ENCODE data around the gene EDIL3.

EDIL3 gene, protein sequence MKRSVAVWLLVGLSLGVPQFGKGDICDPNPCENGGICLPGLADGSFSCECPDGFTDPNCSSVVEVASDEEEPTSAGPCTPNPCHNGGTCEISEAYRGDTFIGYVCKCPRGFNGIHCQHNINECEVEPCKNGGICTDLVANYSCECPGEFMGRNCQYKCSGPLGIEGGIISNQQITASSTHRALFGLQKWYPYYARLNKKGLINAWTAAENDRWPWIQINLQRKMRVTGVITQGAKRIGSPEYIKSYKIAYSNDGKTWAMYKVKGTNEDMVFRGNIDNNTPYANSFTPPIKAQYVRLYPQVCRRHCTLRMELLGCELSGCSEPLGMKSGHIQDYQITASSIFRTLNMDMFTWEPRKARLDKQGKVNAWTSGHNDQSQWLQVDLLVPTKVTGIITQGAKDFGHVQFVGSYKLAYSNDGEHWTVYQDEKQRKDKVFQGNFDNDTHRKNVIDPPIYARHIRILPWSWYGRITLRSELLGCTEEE

GRCh38 chr5:84384604-84385575 is at the start of gene EDIL3:
Gene EDIL3 (minus strand): TSS chr5:84384880. CDS start chr5:84384374, 506 bp downstream.
- DNase-seq: peak; percentile 20 to 25

GRCh38 chr5:84433461-84433860 is 48.8 kb upstream of the EDIL3 start:
- no peak for DNase-seq

DNA sequence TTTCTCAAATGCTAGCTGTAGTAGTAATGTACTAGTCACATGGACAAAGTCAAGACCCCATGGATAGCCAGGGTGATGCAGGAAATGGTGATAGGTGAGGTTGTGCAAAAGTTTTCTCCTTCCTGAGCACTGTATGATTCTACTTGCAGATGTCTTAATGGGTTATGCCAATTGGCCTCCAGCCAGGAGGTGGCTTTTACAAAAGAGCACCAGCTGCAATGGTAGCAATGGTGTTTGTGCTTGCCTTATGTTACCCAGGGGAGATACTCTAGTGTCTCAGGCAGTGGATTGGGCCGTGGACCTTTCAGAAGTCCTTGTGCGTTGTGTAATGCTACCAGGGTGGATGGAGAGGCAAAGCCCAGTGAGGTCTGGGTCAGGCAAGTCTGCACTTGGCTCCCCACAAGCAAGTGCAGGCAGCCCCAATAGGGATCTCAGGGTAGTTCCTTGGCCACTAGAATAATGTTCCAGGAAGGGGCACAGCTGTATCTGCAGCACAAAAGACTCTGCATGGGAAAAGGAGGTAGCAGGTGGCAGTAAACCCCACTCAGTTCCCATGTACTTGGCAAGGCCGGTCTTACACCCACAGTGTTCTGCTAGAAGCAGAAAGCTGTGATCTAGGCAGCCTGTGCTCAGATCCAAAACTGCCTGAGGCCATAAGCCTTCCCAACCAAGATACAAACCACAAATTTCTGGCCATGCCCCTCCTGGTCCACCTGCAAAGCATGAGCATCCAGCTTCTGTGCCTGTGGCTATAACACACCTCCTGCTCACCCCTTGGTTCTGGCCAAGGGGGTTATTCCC is 46.4 kb upstream of the EDIL3 start:
- no peak for DNase-seq

- DNase-seq: no peak
Measured at GRCh38 chr5:84430079-84430478, 45.4 kb upstream of the EDIL3 start.

DNA sequence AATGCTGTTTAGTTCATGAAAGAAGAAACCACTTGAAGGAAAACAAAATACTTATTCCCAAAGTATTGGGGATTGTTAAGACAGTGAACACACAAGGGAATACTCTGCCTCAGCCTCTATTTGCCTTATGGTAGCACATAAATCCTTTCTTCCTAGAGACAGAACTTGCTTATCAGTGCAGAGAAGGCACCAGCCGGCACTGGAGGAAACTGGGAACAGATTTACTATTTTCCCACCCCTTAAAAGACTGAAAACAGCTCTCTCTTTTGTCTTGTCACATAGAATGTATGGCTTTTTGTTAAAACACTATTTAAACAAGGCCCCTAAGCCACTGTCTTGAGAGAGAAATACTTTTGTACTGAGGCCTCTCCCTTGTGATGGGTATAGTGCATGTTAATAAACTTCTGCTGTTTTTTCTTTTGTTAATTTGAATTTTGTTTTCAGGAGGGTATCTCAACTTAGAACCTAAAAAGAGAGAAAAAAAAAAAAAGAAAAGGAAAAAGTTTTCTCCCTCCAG is 40.7 kb upstream of the EDIL3 start:
- no peak for DNase-seq

DNA sequence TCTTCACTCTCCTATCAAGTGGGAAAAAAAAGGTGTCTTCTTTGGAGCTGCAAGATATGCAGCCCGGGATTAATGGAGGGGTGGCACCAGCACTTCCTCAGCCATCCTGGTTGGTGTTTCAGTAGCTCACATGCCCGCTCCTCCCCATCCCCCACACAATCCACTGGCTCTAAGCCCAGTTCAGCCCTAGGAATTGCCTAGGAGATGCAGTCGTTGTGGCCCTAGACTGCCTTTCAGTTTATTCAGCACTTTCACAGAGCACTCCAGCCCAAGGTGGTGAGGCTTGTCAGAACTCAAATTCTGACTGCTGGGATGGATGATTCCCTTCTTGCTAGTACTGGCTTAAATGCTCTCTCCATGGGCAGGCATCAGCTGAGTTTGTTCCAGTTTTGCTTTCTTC is 35.1 kb upstream of the EDIL3 start:
- no peak for DNase-seq

GRCh38 chr5:84411832-84412605 is 27.3 kb upstream of the EDIL3 start:
- DNase-seq: no peak

- DNase-seq: no peak
Measured at GRCh38 chr5:84406111-84406510, 21.4 kb upstream of the EDIL3 start.

- no peak for DNase-seq
Measured at GRCh38 chr5:84403773-84404172, 19.1 kb upstream of the EDIL3 start.

DNA sequence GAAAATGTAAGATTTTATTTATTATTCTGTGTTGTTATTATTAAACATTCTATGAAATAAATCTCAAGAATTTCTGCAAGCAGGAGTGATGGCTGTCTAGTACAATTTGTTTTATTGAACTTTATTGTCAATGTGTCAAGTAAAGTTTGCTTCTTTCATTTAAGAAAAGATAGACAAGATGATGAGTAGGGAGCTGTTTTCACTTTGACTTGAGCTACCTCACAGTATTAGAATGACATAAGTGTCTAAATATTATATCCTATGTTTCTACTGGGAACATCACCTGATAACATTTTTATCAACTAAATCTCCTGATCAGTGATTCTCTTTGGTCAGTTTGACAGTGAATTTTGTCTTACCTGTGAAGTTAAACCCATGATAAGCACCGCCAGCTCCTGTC is 12.7 kb upstream of the EDIL3 start:
- no peak for DNase-seq

GRCh38 chr5:84393969-84394368 is 9.3 kb upstream of the EDIL3 start:
- DNase-seq: peak in 1 of 2 experiments; percentile 6

- no peak for DNase-seq
Measured at GRCh38 chr5:84392836-84393235, 8.2 kb upstream of the EDIL3 start.

DNA sequence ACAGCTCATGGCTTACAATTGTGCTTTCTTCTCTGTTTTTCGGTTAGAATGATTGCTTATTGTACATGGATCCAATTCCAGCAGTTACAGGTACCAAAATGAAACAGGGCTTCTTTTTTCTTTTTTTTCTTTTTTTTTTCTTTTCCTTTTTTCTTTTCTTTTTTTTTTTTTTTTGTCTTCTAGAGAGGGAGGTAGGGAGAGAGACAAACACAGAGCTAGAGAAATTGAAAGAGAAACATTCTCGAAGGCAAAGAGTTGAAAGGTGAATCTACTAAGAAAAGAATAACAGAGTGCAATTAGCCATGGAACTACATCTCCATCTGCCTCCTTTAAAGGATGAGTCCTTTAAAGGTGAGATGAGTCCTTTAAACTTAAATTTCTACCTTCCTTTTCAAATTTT is 1.0 kb upstream of the EDIL3 start:
- no peak for DNase-seq

DNA sequence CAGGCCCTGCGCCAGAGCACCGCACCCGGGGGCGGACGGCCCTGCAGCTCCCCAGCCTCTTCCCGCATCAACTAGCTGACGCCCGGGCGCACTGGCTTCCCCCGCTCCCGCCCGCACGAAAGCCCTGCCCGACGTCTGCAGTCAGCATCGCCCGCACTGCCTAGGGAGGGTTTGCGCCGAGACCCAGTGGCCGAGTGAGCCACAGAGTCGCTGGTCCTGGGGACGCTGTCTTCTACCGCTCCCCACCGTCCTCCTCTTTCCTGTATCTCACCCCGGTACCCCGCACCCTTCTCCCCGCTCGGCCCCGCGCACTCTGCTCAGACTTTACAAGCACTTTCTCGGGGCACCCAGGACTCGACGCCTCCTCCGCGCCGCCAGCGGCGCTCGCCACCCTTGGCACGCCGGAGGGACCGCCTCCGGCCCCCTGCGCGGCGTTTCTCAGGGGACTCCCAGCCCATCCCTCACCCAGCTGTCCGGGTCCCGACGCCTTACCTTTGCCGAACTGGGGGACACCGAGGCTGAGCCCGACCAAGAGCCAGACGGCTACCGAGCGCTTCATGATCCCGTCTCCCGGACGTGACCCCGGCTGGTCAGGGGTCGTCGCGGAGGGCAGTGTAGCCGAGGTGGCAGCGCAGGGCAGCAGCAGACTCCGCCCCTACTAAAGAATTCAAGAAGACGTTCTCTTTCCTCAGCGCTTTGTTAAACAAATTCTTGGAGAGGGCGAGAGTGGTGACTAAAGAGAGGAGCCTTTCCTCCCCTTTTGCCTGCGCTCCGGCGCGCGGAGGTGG is 670 bp downstream of the EDIL3 start:
- no peak for DNase-seq

GRCh38 chr5:84383296-84383815 is 1.3 kb downstream of the EDIL3 start:
- DNase-seq: no peak

- no peak for DNase-seq
Measured at GRCh38 chr5:84382363-84383295, 2.1 kb downstream of the EDIL3 start.

GRCh38 chr5:84381502-84382362 is 2.9 kb downstream of the EDIL3 start:
- peak; percentile 22 to 29 for DNase-seq

GRCh38 chr5:84379749-84380148 is 4.9 kb downstream of the EDIL3 start:
- no peak for DNase-seq
